ENCODE measurements around the gene RXRG.

RXRG gene

GRCh38 chr1:165451691-165452090 lies 6.8 kb upstream of the RXRG start:
- DNase-seq = no peak

DNA sequence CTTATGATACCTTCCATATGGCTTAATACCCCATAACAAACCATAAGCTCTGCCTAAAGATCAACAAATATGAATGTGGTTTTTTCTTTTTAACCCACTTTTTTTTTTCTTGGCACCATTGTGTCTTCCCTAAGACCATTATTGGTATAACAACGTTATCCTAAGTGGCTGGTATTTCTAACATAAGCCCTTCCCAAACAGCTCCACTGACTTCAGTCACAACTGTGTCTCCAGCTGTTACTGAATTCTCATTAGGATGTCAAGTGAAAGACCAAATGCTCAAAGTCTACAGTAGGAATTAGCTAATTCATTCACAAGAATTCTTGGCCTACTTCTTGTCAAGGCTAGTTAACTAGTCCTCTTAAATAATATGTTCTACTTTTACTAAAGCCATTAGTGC lies 4.2 kb upstream of the RXRG start:
- no peak for DNase-seq

DNA sequence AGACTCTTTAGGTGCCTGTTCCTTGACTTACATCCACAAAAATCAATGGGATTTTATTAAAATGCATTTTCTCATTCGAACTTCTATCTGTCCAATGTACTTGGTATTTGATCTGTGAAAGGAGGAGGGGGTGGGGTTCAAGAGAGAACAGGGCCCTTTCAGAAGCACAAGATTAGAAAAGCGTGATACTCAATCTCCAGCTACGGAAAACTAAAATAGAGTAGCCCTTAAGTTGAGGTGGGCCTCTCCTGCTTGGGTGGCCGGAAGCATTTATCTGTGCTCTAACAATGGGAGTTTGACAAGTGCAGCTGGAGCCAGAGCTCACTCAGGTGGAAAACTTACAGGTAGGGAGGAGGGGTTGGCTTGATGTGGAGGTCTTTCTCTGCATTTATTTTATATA lies 462 bp upstream of the RXRG start:
- DNase-seq = no peak

DNA sequence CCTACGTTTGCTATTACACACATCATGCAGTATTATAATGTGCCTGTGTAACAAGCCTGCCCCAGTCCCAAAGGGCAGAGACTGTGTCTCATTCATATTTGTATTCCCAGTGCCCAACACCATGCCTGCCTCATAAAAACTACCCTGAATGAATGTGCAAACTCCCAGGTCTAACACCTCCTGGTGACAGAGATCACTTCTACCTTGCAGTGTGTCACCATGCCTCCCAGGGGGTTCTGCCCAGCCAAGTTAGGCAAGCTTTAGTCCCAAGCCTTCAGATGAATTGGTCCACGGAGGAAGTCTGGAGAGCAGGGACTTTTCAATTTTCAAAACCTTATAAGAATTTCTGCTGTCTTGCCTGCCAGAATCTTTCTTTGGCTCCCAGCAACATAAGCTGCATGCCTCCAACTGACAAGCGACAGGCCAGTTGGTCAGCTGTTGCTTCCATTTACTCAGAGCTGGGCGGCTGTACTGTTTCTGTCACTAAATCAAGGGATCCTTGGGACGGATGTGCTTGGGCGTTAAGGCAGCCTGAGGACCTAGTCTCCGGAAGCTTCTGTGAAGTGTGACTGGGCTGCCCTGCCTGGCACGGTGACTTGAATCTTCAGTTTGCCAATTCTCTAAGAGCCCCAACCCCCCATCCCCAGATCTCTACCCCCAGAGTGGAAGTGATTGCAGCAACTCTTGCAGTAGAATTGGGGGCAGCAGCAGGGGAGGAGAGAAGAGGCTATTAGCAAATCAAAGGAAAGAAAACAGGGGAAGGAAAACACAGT lies 1.2 kb downstream of the RXRG start:
- DNase-seq = peak in 22 of 56 donors; percentile 7 to 64 (median 30)

DNA sequence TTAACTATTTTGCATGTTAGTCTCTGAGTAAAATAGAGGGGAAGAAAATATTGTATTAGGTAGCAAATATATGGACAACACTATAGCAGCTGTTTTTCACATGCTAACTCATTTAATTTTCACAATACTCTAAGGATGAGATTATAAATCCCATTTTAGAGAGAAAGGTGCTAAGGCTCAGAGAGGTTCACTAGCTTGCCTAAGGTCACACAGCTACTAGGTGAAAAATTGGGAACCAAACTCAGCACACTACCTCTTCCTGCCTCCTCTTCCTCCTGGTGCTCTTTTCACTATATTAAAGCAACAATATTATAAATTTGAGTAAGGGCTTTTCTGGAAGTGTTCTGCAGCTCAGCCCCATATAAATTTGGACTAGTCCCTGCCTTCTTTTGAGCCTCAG lies 2.3 kb downstream of the RXRG start:
- DNase-seq = no peak

DNA sequence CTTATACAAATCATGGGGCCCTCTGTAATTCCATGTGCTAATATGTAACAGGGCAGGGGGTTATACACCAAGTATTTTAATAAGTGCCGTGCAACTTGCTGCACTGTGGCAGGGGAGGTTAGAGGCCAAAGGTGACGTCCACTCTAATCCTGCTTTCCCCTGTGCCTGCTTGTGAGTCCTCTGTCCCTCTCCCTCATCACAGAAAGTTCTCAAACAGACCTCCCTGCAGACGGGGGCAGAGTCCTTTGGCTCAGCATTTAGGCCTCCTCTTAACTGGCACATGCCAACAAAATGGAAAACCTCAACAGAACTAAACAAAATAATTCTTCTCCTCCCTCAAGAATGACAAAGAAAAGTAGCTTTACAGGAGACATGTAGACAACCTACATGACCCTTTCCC lies 2.9 kb downstream of the RXRG start:
- no peak for DNase-seq

- no peak for DNase-seq
Observed at GRCh38 chr1:165441166-165441880, 3.6 kb downstream of the RXRG start.

- DNase-seq = no peak
Observed at GRCh38 chr1:165439330-165439729, 5.6 kb downstream of the RXRG start.

- no peak for DNase-seq
Observed at GRCh38 chr1:165436994-165437393, 7.9 kb downstream of the RXRG start.

- no peak for DNase-seq
Observed at GRCh38 chr1:165435801-165436200, 9.1 kb downstream of the RXRG start.

GRCh38 chr1:165434281-165434680 lies 10.6 kb downstream of the RXRG start:
- peak in 3 of 56 donors; percentile 3 to 24 (median 21) for DNase-seq

DNA sequence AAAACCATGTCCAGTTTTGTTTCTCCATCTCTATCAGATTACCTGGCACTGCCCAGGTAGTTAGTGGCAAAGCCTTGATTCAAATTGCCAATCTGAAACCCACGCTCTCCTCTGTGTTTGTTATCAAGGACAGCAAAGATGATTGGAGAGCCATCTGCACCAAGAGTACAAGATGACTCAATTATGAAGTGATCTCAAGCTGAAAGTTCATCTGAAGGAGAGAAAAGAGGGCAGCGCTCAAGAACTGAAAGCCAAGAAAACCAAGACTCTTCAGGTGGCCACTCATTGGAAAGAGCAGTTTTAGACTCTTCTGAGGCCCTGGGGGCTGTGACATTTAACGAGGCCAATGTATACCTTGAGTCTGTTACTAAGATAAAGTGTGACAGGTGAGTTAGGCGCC lies 13.8 kb downstream of the RXRG start:
- DNase-seq = no peak

DNA sequence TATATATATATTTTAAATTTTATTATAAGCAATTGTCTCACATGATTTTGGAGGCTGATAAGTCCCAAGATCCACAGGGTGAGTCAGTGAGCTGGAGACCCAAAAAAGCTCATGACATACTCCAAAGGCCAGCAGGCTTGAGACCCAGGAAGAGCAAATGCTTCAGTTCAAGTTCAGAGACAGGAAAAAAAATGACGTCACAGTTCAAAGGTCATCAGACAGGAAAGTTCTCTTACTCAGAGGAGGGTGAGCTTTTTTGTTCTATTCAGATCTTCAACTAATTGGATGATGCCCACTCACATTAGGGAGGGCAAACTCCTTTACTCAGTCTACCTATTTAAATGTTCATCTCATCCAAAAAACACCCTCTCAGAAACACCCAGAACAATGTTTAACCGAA lies 18.2 kb downstream of the RXRG start:
- no peak for DNase-seq

DNA sequence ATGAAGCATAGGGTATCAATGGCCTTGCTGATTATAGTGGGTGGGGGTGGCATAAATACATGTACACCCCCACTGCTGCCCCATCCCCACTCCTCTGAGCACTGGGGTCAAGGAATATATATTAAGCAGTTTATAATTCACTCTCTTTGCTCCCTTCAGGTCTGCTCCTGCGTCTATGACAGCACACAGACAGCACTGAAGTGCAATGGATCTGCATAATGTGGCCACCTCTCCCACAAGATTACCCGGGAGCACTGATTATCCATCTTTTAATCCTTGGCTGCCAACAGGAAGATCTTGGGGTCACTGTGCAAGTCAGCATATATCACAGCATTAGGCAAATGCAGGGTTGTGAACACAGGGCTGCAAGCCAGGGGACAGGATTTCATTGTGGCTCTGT lies 19.3 kb downstream of the RXRG start:
- DNase-seq = no peak

GRCh38 chr1:165424454-165425216 lies 20.3 kb downstream of the RXRG start:
- DNase-seq = peak in 3 of 56 donors; percentile 8 to 25 (median 15)

DNA sequence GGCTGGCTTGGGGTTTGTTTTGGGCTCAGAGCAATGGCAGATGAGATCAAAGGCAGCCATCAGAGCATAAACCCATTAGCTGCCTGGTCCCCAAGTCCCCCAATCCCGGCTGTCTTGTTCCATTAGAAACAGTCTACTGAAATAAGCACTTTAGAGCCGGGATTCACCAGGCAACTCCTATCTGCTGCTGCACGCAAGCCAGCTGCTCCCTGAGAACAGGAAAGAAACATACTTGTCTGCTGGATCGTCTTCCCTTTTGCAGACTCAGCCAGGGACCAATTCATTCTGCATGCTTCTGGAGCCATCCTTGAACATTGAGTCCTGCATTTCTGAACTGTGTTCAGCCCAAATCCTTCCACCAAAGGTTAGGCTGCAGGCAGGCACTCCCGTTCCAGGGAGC lies 21.8 kb downstream of the RXRG start:
- DNase-seq = no peak

DNA sequence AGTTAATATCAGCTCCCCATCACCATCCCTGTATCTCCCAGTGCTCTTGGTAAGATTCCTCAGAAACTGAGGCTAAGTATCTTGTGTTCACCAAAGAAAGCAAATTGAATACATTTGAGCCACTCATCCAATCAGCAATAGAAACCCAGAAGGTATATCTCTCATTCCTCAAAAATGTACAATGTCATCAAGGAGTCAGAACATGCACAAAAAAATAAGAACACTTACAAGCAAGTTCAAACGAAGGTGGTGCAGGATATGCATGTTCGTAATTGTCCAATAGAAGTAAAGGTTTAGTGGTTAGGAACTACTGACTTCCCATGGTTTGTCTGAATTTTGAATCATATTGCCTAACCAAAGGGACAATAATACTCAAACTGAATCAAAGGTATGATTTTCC lies 24.3 kb downstream of the RXRG start:
- no peak for DNase-seq

GRCh38 chr1:165419839-165420238 lies 25.1 kb downstream of the RXRG start:
- no peak for DNase-seq

- DNase-seq = no peak
Observed at GRCh38 chr1:165418195-165418594, 26.7 kb downstream of the RXRG start.

- no peak for DNase-seq
Observed at GRCh38 chr1:165416876-165417275, 28.1 kb downstream of the RXRG start.

DNA sequence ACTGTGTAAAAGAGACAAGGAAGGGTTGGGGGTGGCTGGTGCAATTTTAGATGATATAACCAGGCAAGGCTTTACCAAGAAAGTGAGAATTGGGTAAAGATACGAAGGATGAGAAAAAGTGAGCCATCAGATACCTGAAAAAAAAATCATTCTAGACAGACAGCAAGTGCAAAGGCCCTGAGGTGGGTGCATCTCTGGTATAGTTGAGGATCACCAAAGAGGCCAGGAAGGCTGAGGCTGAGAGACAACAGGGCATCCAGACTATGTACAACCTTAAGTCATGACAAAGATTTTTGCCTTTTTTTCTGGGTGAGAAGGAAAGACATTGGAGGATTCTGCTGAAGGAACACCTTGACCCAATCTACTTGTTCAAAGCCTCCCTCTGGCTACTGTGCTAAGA lies 29.9 kb downstream of the RXRG start:
- DNase-seq = no peak

- no peak for DNase-seq
Observed at GRCh38 chr1:165414620-165415019, 30.3 kb downstream of the RXRG start.

Data from nucleus accumbens (tissue), 56 donors.